ENCODE data around the gene CAMK1.

The CAMK1 gene

GRCh38 chr3:9810846-9811245 lies 41.1 kb upstream of the CAMK1 start:
- Histone ChIP-seq H3K36me3 (ENCODE audit: control insufficient read depth, insufficient read depth, low read length) (peaks cover 9% of the 10 kb centered on the region), H3K4me3 (replicated peaks; ENCODE audit: low read depth, low read length) (no peak overlapping the region), H3K27me3 (replicated peaks; ENCODE audit: control insufficient read depth, insufficient read depth, low read length) (no peaks in the 10 kb centered on the region)
- no peak for DNase-seq (ENCODE audit: extremely low read depth, insufficient read length)
- no peak for TF ChIP-seq CTCF (IDR thresholded peaks at IDR 0.05; ENCODE audit: insufficient read depth, low read length, poor library complexity, severe bottlenecking)

- Histone ChIP-seq H3K27me3 (replicated peaks; ENCODE audit: control insufficient read depth, insufficient read depth, low read length) (no peaks in the 10 kb centered on the region), H3K36me3 (ENCODE audit: control insufficient read depth, insufficient read depth, low read length) (peaks cover 12% of the 10 kb centered on the region), H3K4me3 (replicated peaks; ENCODE audit: low read depth, low read length) (peak overlapping the region; percentile 64)
- TF ChIP-seq CTCF (IDR thresholded peaks at IDR 0.05; ENCODE audit: insufficient read depth, low read length, poor library complexity, severe bottlenecking): no peak
- DNase-seq (ENCODE audit: extremely low read depth, insufficient read length): no peak
Observed at GRCh38 chr3:9810433-9810770, 40.7 kb upstream of the CAMK1 start.

GRCh38 chr3:9809615-9810432 lies 40.1 kb upstream of the CAMK1 start, which contains the start of gene TTLL3:
Gene TTLL3 (plus strand): TSS chr3:9810262. CDS start chr3:9810662, 400 bp downstream.
- peaks cover 16% of the 10 kb centered on the region for H3K36me3 ChIP-seq (ENCODE audit: control insufficient read depth, insufficient read depth, low read length)
- peak; percentile 66 for DNase-seq (ENCODE audit: extremely low read depth, insufficient read length)
- TF ChIP-seq CTCF (IDR thresholded peaks at IDR 0.05; ENCODE audit: insufficient read depth, low read length, poor library complexity, severe bottlenecking): no peak
- peak within 1 kb of the TSS; percentile 64 for H3K4me3 ChIP-seq (replicated peaks; ENCODE audit: low read depth, low read length)
- no peaks in the 10 kb centered on the region for H3K27me3 ChIP-seq (replicated peaks; ENCODE audit: control insufficient read depth, insufficient read depth, low read length)

GRCh38 chr3:9809239-9809614 lies 39.5 kb upstream of the CAMK1 start:
- no peaks in the 10 kb centered on the region for H3K27me3 ChIP-seq (replicated peaks; ENCODE audit: control insufficient read depth, insufficient read depth, low read length)
- peak overlapping the region; percentile 64 for H3K4me3 ChIP-seq (replicated peaks; ENCODE audit: low read depth, low read length)
- no peak for DNase-seq (ENCODE audit: extremely low read depth, insufficient read length)
- H3K36me3 ChIP-seq (ENCODE audit: control insufficient read depth, insufficient read depth, low read length): peaks cover 20% of the 10 kb centered on the region
- TF ChIP-seq CTCF (IDR thresholded peaks at IDR 0.05; ENCODE audit: insufficient read depth, low read length, poor library complexity, severe bottlenecking): peak; percentile 5

- Histone ChIP-seq H3K27me3 (replicated peaks; ENCODE audit: control insufficient read depth, insufficient read depth, low read length) (no peaks in the 10 kb centered on the region), H3K36me3 (ENCODE audit: control insufficient read depth, insufficient read depth, low read length) (peaks cover 26% of the 10 kb centered on the region), H3K4me3 (replicated peaks; ENCODE audit: low read depth, low read length) (no peak overlapping the region)
- no peak for DNase-seq (ENCODE audit: extremely low read depth, insufficient read length)
- peak; percentile 50 for TF ChIP-seq CTCF (IDR thresholded peaks at IDR 0.05; ENCODE audit: insufficient read depth, low read length, poor library complexity, severe bottlenecking)
Observed at GRCh38 chr3:9808345-9809037, 38.7 kb upstream of the CAMK1 start.
